K562 (cell line): ENCODE results near the gene RPL7A. TPM values are rescaled to one million over a fixed set of nuclear protein-coding genes. Genes with fewer than 3 reads are reported as not detected.

Source experiments
- CCNT2 ChIP-seq: IDR thresholded peaks from 2 replicates; pipeline ENCODE4 v1.6.1; 2011; ENCODE audit warnings: borderline replicate concordance, low read depth, mild to moderate bottlenecking, moderate library complexity, mixed read lengths, low read length; ENCODE audit not compliant: insufficient read length; ENCODE audit errors: extremely low read depth
- COPS2 ChIP-seq: fragments of 450-650 bp; conservative IDR thresholded peaks from 2 replicates; pipeline ENCODE4 v1.6.1; 2016; ENCODE audit warnings: mild to moderate bottlenecking, moderate library complexity
- DDX20 ChIP-seq: fragments of 450-650 bp; IDR thresholded peaks from 2 replicates; pipeline ENCODE4 v1.6.1; 2016; ENCODE audit warnings: missing genetic modification characterization, low read depth, mild to moderate bottlenecking, missing compliant biosample characterization, moderate library complexity
- IFI16 ChIP-seq: fragments of 250-450 bp; sonication (Bioruptor Pico); IDR thresholded peaks from 2 replicates; pipeline ENCODE4 v2.1.2; 2022; ENCODE audit warnings: mild to moderate bottlenecking, inconsistent platforms
- NFIC ChIP-seq: fragments of 450-650 bp; IDR thresholded peaks from 2 replicates; pipeline ENCODE4 v1.6.1; 2017; ENCODE audit warnings: mild to moderate bottlenecking, inconsistent platforms
- PHF20 ChIP-seq: fragments of 450-650 bp; IDR thresholded peaks from 2 replicates; pipeline ENCODE4 v1.6.1; 2018; ENCODE audit not compliant: partially characterized antibody
- SAP30 ChIP-seq: fragments of 200-600 bp; sonication (generic); IDR thresholded peaks from 2 replicates; pipeline ENCODE4 v1.6.1; 2012; ENCODE audit warnings: borderline replicate concordance, low read depth, mild to moderate bottlenecking, moderate library complexity, low read length, control low read depth, inconsistent platforms; ENCODE audit not compliant: insufficient read depth, poor library complexity, severe bottlenecking
- STAG1 ChIP-seq: sonication (generic); formaldehyde crosslinking; IDR thresholded peaks from 2 replicates; pipeline ENCODE4 v1.5.0; 2020; ENCODE audit warnings: missing genetic modification reagents, borderline replicate concordance
- TEAD2 ChIP-seq: fragments of 450-650 bp; IDR thresholded peaks from 2 replicates; pipeline ENCODE4 v1.6.1; 2016; ENCODE audit warnings: missing genetic modification characterization, control low read depth, missing compliant biosample characterization
- TEAD4 ChIP-seq, 2 experiments: sonication (generic) in 1 of 2; formaldehyde crosslinking in 1 of 2; IDR thresholded peaks; 2 replicates each; pipeline versions ENCODE4 v1.6.1 to v1.8.0; 2012 to 2022; ENCODE audit warnings: borderline replicate concordance in 1 of 2, inconsistent platforms in 1 of 2, low read length in 1 of 2, mild to moderate bottlenecking in 1 of 2, missing genetic modification reagents in 1 of 2
- ZKSCAN1 ChIP-seq: fragments of 150-350 bp; IDR thresholded peaks from 2 replicates; pipeline ENCODE4 v1.6.1; 2016; ENCODE audit warnings: low read depth, low read length
- polyA plus RNA-seq, 8 experiments: library from polyadenylated mRNA; depleted of rRNA in 4 of 8; stranded (reverse) in 5 of 8; unstranded in 3 of 8; fragments of >200 nt; fragmentation: Nextera tagmentation in 2 of 8; fragmentation: Illumina TruSeq in 1 of 8; extraction: Ambion mirVana in 2 of 8; extraction: Trizol in 1 of 8; gene quantifications; 2 replicates each; pipeline versions ENCODE4 v1.2.1 to v1.2.3, GENCODE V29; 2011 to 2014; ENCODE audit warnings: inconsistent platforms in 1 of 8, missing spikeins in 1 of 8
- total RNA-seq, 7 experiments: library from RNA; depleted of rRNA in 6 of 7; stranded (reverse); fragments of >200 nt in 6 of 7; fragmentation: Illumina TruSeq in 2 of 7; extraction: Trizol in 2 of 7; gene quantifications; 2 replicates each; pipeline versions ENCODE4 v1.2.1 to v1.2.3, GENCODE V29; 2011 to 2021; ENCODE audit warnings: low replicate concordance in 1 of 7
- TF ChIP-seq, protein P1 (sequence below): fragments of 200-600 bp; sonication (generic); IDR thresholded peaks from one replicate; pipeline ENCODE4 v1.6.1; 2012; ENCODE audit warnings: mild to moderate bottlenecking, low read depth, low read length, inconsistent platforms

Gene RPL7A
- total and polyA plus RNA-seq, 9 of the 15 experiments (the other 6 are each of a cell fraction or from before 2014, with no cell fraction given), result 1,935 to 3,760 (median 2,652) TPM

GRCh38 chr9:133356391-133357091 lies 8.5 kb downstream of the RPL7A start, which contains the start of the genes SURF1 and SURF2 (continued):
- TF ChIP-seq, protein P1, sequence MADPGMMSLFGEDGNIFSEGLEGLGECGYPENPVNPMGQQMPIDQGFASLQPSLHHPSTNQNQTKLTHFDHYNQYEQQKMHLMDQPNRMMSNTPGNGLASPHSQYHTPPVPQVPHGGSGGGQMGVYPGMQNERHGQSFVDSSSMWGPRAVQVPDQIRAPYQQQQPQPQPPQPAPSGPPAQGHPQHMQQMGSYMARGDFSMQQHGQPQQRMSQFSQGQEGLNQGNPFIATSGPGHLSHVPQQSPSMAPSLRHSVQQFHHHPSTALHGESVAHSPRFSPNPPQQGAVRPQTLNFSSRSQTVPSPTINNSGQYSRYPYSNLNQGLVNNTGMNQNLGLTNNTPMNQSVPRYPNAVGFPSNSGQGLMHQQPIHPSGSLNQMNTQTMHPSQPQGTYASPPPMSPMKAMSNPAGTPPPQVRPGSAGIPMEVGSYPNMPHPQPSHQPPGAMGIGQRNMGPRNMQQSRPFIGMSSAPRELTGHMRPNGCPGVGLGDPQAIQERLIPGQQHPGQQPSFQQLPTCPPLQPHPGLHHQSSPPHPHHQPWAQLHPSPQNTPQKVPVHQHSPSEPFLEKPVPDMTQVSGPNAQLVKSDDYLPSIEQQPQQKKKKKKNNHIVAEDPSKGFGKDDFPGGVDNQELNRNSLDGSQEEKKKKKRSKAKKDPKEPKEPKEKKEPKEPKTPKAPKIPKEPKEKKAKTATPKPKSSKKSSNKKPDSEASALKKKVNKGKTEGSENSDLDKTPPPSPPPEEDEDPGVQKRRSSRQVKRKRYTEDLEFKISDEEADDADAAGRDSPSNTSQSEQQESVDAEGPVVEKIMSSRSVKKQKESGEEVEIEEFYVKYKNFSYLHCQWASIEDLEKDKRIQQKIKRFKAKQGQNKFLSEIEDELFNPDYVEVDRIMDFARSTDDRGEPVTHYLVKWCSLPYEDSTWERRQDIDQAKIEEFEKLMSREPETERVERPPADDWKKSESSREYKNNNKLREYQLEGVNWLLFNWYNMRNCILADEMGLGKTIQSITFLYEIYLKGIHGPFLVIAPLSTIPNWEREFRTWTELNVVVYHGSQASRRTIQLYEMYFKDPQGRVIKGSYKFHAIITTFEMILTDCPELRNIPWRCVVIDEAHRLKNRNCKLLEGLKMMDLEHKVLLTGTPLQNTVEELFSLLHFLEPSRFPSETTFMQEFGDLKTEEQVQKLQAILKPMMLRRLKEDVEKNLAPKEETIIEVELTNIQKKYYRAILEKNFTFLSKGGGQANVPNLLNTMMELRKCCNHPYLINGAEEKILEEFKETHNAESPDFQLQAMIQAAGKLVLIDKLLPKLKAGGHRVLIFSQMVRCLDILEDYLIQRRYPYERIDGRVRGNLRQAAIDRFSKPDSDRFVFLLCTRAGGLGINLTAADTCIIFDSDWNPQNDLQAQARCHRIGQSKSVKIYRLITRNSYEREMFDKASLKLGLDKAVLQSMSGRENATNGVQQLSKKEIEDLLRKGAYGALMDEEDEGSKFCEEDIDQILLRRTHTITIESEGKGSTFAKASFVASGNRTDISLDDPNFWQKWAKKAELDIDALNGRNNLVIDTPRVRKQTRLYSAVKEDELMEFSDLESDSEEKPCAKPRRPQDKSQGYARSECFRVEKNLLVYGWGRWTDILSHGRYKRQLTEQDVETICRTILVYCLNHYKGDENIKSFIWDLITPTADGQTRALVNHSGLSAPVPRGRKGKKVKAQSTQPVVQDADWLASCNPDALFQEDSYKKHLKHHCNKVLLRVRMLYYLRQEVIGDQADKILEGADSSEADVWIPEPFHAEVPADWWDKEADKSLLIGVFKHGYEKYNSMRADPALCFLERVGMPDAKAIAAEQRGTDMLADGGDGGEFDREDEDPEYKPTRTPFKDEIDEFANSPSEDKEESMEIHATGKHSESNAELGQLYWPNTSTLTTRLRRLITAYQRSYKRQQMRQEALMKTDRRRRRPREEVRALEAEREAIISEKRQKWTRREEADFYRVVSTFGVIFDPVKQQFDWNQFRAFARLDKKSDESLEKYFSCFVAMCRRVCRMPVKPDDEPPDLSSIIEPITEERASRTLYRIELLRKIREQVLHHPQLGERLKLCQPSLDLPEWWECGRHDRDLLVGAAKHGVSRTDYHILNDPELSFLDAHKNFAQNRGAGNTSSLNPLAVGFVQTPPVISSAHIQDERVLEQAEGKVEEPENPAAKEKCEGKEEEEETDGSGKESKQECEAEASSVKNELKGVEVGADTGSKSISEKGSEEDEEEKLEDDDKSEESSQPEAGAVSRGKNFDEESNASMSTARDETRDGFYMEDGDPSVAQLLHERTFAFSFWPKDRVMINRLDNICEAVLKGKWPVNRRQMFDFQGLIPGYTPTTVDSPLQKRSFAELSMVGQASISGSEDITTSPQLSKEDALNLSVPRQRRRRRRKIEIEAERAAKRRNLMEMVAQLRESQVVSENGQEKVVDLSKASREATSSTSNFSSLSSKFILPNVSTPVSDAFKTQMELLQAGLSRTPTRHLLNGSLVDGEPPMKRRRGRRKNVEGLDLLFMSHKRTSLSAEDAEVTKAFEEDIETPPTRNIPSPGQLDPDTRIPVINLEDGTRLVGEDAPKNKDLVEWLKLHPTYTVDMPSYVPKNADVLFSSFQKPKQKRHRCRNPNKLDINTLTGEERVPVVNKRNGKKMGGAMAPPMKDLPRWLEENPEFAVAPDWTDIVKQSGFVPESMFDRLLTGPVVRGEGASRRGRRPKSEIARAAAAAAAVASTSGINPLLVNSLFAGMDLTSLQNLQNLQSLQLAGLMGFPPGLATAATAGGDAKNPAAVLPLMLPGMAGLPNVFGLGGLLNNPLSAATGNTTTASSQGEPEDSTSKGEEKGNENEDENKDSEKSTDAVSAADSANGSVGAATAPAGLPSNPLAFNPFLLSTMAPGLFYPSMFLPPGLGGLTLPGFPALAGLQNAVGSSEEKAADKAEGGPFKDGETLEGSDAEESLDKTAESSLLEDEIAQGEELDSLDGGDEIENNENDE, result no peak
- no peak for TF ChIP-seq ZKSCAN1
- peak; percentile 48 for TF ChIP-seq CCNT2
- TF ChIP-seq NFIC, result no peak
- TF ChIP-seq COPS2, result no peak
- no peak for TF ChIP-seq TEAD2 (tag)
- TF ChIP-seq TEAD4 (IDR thresholded peaks at IDR 0.05; ENCODE audit: low read length), result no peak
- TF ChIP-seq TEAD4 (CRISPR knock-in tag; IDR thresholded peaks at IDR 0.05; ENCODE audit: borderline replicate concordance), result no peak
- peak; percentile 31; the same call in 1 of the 2 replicates for TF ChIP-seq STAG1 (CRISPR knock-in tag)
- TF ChIP-seq IFI16 (CRISPR knock-in tag), result no peak
- peak; percentile 77 for TF ChIP-seq PHF20
- TF ChIP-seq DDX20 (tag), result no peak
- peak; percentile 23 for TF ChIP-seq SAP30
